ENCODE measurements around the gene MFSD11.
"Not testable (repeated sequence)": the region's sequence is repeated elsewhere in the genome, so short reads cannot be mapped to it uniquely, and the experiment has no call there.

MFSD11 gene

DNA sequence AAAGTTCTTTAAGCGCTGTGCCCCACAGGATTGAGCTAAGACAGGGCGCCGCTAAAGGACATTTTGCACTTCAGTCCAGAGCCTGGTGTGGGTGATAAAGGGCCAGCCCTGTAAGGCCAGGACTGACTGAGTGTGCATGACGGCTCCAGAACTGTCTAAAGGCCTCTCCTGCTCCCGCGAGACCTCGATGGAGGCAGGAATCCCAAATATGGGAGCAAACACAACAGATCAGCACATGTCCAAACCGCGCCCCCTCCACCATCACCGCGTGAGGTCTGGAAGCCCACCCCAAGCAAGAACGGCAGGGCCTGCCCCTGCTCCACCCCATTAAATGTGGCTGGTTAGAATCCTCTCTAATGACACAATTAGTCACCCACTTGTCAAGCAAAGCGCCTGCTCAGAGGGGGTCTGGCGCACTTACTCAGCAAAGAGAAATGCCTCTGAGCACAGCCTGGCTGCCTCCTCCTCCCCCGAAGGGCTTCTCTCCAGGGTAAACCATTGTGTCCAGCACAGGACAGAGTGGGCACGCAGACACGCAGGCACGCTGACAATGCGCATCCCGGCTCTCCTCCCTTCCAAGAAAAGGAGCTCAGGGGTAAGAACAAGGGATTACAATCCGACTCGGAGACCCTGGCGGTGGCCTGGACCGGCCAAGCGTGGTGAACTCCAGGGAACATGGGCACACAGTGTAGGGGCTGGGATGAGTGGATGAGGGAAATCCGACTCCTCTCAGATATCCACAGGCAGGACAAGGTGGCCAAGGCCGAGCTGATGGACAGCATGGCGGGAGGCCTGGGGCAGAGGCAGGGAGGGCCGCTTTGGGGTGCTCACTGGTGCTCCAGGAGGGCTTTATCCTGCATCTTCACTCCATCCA, 28.6 kb upstream of the MFSD11 start:
- no peak for DNase-seq

DNA sequence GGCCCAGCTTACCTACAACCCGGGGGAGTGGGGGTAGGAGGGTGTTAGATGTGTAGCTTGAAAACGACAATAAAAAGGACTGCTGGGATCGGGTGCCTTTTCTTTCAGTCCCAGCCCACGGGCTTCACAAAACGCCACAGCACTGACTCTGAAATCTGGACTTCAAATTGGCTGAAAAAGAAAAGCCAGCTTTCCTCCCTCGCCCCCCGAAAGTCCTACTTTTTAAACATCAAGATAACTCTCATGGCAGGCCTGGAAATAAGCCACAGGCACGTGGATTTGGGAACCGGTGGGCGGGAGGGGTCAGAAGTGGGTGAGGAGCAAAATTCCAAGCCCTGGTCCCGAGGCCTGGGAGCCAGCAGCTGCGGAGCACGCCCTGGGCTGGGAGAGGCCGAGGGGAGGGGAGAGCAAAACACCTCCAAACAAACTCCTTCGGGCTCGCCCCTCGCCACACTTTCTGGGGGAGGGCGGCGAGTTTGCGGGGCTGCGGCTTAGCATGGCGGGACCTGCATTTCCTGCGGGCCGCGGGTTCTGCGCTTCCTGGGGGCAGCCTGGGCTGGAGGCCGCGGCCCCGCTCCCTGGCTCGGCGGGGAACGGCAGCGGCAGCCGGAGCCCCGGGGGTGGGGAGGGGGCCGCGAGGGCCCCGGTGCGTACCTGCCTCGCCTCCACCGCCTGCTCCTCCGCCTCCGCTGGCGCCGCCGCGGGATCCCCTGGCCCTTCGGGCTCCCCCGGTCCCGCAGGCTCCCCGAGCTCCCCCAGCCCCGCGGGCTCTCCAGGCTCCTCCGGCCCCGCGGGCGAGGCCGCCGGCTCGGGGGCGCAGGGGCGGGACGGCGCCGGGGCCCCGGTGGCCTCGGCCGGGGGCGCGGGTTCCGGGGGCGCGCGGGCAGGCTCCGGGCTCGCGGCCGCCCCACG, 27.7 kb upstream of the MFSD11 start:
- not testable (repeated sequence) for DNase-seq

- DNase-seq, result peak; percentile 52
Observed at GRCh38 chr17:76710863-76711611, 26.9 kb upstream of the MFSD11 start, which contains the start of gene MXRA7. Gene MXRA7 (minus strand): TSS chr17:76710965. CDS start chr17:76710946, 19 bp downstream.

GRCh38 chr17:76712321-76712720, 25.6 kb upstream of the MFSD11 start:
- not testable (repeated sequence) for DNase-seq

DNA sequence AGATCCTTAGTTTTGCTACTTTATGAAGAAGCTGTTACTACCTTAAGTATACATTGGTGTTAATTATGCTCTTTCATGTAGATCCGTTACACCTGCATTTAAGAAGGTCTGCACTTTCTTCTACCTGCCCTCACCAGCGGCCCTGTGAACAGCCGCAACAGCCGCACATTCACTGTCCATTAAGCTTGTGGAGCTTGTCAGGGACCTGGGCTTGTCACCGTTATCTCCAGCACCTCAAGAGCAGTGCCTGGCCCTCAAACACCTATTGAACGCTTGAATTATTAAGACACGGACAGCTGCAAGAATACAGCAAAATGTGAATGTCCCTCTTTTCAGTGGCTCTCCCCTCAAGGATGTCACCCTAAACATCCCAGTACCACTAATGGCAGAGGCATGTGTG, 24.2 kb upstream of the MFSD11 start:
- no peak for DNase-seq

- no peak for DNase-seq
Observed at GRCh38 chr17:76714336-76714735, 23.6 kb upstream of the MFSD11 start.

DNA sequence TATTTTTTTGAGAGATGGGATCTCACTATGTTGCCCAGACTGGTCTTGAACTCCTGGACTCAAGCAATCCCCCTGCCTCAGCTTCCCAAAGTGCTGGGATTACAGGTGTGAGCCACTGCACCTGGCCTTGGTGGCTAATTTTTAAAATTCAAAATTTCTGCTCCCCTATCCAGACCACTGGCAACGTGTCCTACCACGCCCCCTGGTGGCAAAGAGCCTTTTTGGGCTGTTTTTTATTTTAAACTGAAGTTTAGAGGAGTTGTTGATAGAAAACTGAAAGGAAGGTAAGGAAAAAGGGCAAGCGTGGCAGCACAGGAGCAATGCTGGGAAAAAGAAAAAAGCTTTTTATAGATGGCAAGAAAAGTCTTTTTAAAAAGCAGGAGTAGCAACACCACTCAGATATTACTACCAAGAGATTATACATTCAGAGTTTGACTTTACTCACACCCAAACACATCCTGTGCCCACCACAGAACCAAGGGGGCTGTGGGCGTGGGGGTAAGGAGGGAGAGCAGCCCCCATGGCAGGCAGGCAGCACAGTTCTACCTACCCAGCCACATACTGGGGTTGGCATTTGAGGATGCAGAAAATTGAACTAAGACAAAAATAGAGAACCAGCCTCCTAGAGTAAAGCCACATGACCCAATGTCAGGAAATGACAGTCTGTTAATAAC, 23.0 kb upstream of the MFSD11 start:
- DNase-seq, result peak; percentile 76

GRCh38 chr17:76715496-76715830, 22.5 kb upstream of the MFSD11 start:
- no peak for DNase-seq

DNA sequence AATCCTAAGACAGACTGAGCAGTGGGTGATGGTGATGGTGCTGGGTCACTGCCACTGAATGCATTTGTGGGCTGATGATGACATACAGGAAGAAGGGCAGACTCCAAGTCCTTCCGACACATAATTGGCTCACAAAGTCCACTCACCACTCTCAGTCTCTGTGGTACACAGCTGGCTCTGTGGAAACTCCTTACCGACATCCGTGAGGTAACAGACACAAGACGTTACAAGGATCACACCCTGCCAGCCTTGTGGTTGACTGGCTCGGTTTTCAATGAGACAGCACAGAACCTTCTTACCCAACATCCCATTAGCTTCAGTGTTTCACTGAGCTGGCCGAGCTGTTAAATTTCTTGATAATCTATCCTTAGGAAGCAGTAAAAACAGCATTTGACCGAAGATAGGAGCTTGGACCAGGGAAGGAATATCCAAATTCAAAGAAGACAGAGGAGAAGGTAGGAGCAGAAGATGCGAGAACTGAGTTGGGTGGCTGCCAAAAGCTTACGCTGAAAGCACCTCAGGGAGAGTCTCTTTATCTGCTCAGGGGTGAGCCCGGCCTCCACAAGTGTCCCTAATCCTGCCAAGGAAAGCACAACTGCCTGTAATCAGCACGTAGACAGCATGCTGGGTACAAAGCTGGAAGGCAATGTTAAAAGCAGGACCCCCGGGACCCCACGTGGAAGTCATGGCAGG, 21.6 kb upstream of the MFSD11 start:
- DNase-seq, result peak; percentile 47

DNA sequence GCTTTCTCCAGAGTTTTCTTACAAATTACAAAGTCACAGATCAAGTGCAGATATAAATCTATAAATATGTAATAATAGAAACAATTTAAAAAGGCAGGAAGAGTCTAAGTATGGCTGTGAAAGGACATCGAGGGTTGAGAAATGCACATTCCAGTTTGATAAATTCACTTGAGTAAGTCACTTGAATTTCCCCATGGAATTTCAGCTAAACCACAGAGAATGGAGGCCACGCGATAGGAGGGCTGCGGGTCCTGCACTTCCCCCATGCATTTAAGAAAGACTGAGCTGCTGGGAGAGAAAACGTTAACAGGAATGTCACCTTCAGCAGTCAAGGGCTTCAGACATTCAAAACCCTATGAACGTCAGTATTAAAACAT, 21.1 kb upstream of the MFSD11 start:
- DNase-seq, result no peak

- no peak for DNase-seq
Observed at GRCh38 chr17:76718516-76718915, 19.4 kb upstream of the MFSD11 start.

DNA sequence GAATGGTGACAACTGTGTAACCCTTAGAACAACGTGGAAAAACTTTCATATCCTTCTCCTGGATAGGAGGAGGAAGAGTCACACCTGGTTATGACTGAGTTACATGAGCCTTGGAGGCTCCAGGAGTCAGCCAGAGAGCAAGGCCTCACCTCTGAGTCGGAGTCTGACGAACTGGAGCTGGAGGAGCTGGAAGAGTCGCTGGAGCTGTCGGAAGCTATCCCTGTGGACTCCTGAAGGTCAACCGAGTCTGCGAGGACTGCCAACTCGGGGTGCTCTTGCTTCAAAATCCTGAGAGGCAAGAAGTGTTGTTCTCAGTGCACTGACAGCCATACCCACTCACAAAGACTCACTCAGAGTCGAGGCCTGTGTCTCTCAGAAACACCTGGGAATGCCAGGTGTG, 17.7 kb upstream of the MFSD11 start:
- DNase-seq, result no peak

DNA sequence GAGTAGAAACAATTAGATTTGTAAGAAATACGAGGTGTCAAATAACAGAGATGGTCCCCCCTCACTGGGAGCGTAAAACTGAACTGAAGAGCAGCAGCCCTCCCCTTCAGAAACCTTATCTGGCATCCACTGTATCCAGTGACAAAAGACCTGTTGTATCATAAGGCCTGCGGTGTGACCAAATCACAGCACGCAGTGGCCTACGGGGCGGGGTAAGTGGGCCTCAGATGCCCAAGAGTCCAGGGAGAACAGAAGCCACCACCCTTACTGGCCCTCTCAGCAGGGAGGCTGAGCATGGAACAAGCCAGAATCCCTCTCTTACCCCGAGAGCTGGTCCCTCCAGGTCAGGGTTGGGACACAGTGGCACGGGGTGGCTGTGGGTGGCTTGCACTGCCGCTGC, 17.0 kb upstream of the MFSD11 start:
- no peak for DNase-seq

DNA sequence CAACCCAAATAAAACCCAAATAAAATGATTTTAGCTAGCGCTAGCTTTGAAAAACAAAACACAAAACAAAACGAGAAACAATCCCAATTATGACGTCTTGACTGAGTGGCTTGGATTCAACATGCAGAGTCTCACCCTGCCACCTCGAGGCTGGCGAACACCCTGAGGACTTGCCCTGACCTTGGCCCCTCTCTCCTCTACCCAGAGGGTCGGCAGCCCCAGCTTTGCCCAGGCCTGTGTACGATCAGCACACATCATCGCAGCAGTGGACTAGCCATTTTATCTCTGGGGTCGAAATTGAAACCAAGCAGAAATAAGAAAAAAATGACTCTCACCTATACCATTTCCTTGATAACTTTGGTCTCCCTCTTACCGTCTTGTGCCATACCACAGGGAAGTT, 16.5 kb upstream of the MFSD11 start:
- DNase-seq, result no peak

DNA sequence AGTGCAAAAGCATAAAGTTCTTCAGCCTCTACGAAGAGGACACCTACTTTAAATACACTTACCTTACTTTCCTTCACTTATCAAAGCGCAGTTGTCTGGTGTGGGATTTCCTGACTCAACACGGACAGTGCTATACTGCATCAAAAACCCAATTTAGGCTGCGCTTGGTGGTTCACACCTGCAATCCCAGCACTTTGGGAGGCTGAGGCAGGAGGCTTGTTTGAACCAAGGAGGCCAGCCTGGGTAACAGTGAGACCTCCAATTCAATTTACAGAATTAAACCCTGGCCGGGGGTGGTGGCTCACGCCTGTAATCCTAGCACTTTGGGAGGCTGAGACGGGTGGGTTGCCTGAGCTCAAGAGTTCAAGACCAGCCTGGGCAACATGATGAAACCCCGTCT, 15.6 kb upstream of the MFSD11 start:
- no peak for DNase-seq

GRCh38 chr17:76722977-76723376, 14.9 kb upstream of the MFSD11 start:
- not testable (repeated sequence) for DNase-seq

DNA sequence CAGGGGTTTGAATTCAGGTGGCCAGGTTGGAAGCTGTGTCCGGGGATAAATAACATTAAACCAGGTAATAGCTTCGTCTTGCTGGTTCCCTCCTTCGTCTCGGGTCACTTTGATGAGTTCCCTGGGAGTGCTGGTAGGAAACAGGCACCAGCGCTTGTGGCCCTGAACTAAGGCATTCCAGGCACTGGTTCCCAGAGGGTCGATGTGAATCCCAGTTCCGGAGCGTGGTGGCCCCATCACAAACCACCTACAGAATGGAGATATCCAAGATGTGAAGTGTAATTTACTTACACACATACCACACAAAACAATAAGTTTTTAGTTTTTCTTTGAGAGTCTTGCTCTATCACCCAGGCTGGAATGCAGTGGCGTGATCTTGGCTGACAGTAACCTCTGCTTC, 14.1 kb upstream of the MFSD11 start:
- no peak for DNase-seq

GRCh38 chr17:76725580-76726230, 12.2 kb upstream of the MFSD11 start:
- peak; percentile 52 for DNase-seq

GRCh38 chr17:76726231-76726775, 11.6 kb upstream of the MFSD11 start, which contains the start of gene JMJD6:
Gene JMJD6 (minus strand): TSS chr17:76726606. CDS start chr17:76726475, 131 bp downstream.
- peak; percentile 89 for DNase-seq

DNA sequence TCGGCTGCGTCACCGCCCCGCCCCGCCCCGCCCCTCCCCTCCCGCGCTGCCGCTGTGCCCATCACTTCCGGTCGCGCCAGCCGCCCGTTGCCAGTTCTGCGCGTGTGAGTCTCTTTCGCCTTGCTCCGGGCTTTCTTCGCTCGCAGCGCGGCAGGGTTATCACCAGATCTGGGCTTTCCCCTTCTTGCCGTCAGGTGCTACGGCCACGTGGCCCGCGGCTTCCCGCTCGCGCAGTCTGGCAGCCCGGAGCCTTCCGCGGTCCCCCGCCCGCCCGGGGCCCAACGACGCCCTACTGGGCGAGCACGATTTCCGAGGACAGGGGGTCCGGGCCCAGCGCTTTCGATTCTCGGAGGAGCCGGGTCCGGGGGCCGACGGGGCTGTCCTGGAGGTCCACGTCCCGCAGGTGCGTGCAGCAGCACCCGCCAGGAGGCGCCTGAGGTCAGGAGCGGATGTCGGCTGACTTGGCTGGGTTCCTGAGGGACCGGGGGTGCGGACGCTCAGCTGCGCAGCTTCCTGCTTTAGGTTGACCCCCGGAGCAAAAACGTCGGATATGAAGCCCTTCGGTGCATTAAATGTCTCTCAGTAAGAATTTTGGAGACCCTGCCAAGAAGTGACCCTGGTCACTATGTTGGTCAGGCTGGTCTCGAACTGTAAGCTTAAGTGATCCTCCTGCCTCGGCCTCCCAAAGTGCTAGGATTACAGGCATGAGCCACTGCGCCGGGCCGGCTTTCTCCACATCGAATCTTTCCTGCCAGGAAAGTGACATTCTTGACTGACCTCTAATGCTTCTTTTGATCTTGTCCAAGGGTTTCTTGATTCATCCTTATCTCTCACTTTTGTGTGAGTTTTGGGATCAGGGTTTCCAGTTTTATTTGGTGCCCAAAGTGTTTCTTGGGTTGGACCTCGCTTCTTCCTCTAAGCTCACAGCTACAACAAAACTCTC, 10.9 kb upstream of the MFSD11 start, which contains the start of gene METTL23:
Gene METTL23, plus strand, starts transcription at position 64 of the 943 bp plus-strand sequence. CDS start 2,872 bp downstream, outside the sequence.
- peak; percentile 73 for DNase-seq

All from effector CD8-positive, alpha-beta T cell (primary cell).